Testis (tissue), 3 donors: ENCODE measurements around the gene AHDC1. TPM values are rescaled to one million over a fixed set of nuclear protein-coding genes. Genes with fewer than 3 reads are reported as not detected.
A peak's percentile ranks its signal among the peaks of the same experiment; 100 is the strongest.

Experiments used
- DNase-seq: peaks from one replicate; pipeline ENCODE4 v3.0.0-alpha.2; 2019
- H3K27ac ChIP-seq, 2 donors: fragments of 200-600 bp; sonication (generic); one replicate each; pipeline ENCODE4 v1.5.1; 2019
- H3K27me3 ChIP-seq: fragments of 200-600 bp; sonication (generic); one replicate; pipeline ENCODE4 v1.5.1; 2019
- H3K36me3 ChIP-seq: fragments of 200-600 bp; sonication (generic); one replicate; pipeline ENCODE4 v1.5.1; 2017; ENCODE audit warnings: low read depth; ENCODE audit errors: missing control alignments
- H3K4me1 ChIP-seq: fragments of 200-600 bp; sonication (generic); one replicate; pipeline ENCODE4 v1.5.1; 2019
- H3K4me3 ChIP-seq, 2 donors: fragments of 200-600 bp; sonication (generic); one replicate each; pipeline ENCODE4 v1.5.1; 2017 to 2019
- H3K9me3 ChIP-seq: fragments of 200-600 bp; sonication (generic); one replicate; pipeline ENCODE4 v1.5.1; 2017
- POLR2A ChIP-seq: fragments of 450-650 bp; IDR thresholded peaks from one replicate; pipeline ENCODE4 v1.6.1; 2017; ENCODE audit warnings: antibody characterized with exemption, mild to moderate bottlenecking, moderate library complexity
- WGBS, 2 donors: methylation state at CpG; one replicate each; pipeline ENCODE4 v1.1.5; 2018; 5-methylcytosine and 5-hydroxymethylcytosine counted together
- intact Hi-C: fragments of 100-400 bp; cut with DNase I; formaldehyde crosslinking; loops from one replicate; pipeline ENCODE4 v1.15.1; 2023; ENCODE audit warnings: low total_unique reads
- polyA plus RNA-seq: library from polyadenylated mRNA; stranded (reverse); fragments of 350-450 nt; fragmentation: Illumina TruSeq; extraction: RNeasy Lipid Tissue Mini Kit (QIAGEN cat#74804); gene quantifications from one replicate; pipeline ENCODE4 v1.2.3, GENCODE V29; 2014; ENCODE audit warnings: low read depth, low replicate concordance; ENCODE audit not compliant: insufficient read depth
- total RNA-seq, 2 donors: library from RNA; depleted of rRNA; stranded (reverse); fragments of >200 nt; gene quantifications; one replicate each; pipeline ENCODE4 v1.2.3, GENCODE V29; 2016
- TF ChIP-seq, protein P1 (sequence below), 3 experiments: fragments of 450-650 bp in 2 of 3; fragments of 200-600 bp in 1 of 3; sonication (generic) in 1 of 3; IDR thresholded peaks; one replicate each; pipeline ENCODE4 v1.5.1; 2016 to 2019; ENCODE audit warnings: antibody characterized with exemption in 3 of 3, mild to moderate bottlenecking in 2 of 3, moderate library complexity in 1 of 3

AHDC1 gene
- total and polyA plus RNA-seq, 3 donors from 2014 or later = 32.5 to 86.8 (median 73.7) TPM

DNA sequence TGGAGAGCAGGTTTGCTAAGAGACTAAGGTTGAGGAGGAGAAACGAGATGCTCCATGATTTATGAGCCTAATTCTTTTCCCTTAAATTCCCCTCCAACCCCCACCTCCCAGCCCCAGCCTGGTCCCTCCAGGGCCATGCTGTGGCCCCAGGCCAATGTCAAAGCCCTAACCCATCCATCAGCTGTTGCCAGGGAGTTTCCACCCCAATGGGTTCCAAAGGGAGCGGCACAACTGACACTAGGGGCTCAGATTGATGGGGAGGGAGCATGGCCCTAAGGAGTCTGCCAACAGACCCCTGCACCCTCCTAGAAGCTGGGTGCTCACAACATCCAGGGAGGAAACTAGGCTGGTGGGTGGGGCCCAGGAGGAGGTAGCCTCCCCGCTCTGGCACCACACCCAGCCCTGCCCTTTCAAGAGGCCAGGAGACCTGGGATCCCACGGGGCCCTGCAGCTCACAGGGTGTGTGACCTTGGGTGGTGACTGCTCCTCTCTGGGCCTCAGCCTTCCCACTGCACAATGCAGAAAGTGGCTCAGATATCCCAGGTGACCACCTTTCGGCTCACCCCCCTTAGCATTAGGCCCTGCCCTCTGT, 12.9 kb downstream of the AHDC1 start:
- Histone ChIP-seq H3K4me1 (peaks cover 86% of the 10 kb centered on the region), H3K9me3 (no peaks in the 10 kb centered on the region), H3K27ac (peak overlapping the region; percentile 77 to 78), H3K27me3 (no peaks in the 10 kb centered on the region), H3K36me3 (no peaks in the 10 kb centered on the region), H3K4me3 (no peak overlapping the region)
- no peak for DNase-seq
- WGBS, 2 donors = 39 to 50% methylated on average over 2 to 5 of the region's 5 CpGs
- TF ChIP-seq, protein P1, sequence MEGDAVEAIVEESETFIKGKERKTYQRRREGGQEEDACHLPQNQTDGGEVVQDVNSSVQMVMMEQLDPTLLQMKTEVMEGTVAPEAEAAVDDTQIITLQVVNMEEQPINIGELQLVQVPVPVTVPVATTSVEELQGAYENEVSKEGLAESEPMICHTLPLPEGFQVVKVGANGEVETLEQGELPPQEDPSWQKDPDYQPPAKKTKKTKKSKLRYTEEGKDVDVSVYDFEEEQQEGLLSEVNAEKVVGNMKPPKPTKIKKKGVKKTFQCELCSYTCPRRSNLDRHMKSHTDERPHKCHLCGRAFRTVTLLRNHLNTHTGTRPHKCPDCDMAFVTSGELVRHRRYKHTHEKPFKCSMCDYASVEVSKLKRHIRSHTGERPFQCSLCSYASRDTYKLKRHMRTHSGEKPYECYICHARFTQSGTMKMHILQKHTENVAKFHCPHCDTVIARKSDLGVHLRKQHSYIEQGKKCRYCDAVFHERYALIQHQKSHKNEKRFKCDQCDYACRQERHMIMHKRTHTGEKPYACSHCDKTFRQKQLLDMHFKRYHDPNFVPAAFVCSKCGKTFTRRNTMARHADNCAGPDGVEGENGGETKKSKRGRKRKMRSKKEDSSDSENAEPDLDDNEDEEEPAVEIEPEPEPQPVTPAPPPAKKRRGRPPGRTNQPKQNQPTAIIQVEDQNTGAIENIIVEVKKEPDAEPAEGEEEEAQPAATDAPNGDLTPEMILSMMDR (IDR thresholded peaks at IDR 0.05) = no peak
- TF ChIP-seq POLR2A = no peak
- intact Hi-C loops = no loop called here

DNA sequence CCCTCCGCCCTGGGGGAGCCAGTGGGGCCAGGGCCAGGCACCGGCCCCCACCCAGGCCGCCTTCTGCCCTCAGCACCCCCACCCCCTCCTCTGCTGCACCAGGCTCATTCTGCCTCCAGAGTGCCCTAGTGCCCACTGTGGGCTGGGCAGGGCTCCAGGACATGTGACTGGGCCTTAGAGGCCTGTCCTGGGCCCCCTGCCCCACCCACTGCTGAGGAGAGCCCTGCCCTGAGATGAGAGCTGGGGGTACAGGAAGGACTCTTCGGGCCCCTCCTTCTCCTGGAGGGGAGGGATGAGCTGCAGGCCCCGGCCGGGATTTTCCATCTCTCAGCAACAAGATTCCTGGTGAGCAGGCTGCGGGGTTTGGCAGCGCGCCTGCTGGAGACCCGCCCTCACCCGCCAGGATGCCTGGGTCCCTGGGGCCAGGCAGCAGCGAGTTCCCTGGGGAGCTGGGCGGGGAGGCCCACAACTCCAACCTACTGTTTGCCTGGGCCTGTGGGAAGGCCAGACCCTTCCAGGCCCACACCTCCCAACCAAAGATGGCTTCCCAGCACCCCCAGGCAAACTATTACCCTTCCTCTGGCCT, 14.0 kb downstream of the AHDC1 start:
- WGBS, 2 donors = 23% methylated on average over 11 of the region's 13 CpGs; no CpG with 5 or more reads in 1 of the 2 donors

DNA sequence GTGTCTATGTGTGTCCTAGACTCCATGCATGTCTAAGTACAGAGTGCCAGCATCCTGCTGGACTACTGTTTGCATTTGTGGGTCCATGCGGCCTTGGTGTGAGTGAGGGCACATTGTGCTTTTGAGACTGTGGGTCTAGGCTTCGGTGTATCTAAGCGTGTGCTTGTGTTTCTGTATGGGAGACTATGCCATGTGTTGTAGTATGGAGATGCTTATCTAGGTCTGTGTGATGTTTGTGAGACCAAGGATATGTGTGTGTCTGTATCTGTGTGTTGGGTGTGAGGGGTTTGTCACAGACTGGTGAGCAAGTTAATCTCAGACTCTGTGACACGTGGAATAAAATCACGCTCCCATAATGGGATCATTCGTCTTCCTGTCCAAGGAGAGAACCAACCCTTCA, 14.5 kb downstream of the AHDC1 start:
- Histone ChIP-seq H3K27me3 (no peaks in the 10 kb centered on the region), H3K36me3 (no peaks in the 10 kb centered on the region), H3K9me3 (no peaks in the 10 kb centered on the region), H3K4me3 (no peak overlapping the region), H3K4me1 (peaks cover 77% of the 10 kb centered on the region), H3K27ac (peak overlapping the region; percentile 77 to 78)
- intact Hi-C loops = no loop called here
- 54 to 72% methylated on average over 3 to 6 of the region's 6 CpGs for whole genome bisulfite sequencing, 2 donors
- no peak for DNase-seq
- no peak for TF ChIP-seq POLR2A
- TF ChIP-seq, protein P1 (IDR thresholded peaks at IDR 0.05) = no peak

More for the DNA sequence above, 14.0 kb downstream of the AHDC1 start:
- TF ChIP-seq, protein P1 (IDR thresholded peaks at IDR 0.05) = no peak
- TF ChIP-seq POLR2A = no peak
- peak overlapping the region; percentile 77 to 78 for H3K27ac ChIP-seq
- H3K4me3 ChIP-seq = no peak overlapping the region
- intact Hi-C loops = no loop called here
- H3K36me3 ChIP-seq = no peaks in the 10 kb centered on the region
- peaks cover 82% of the 10 kb centered on the region for H3K4me1 ChIP-seq
- DNase-seq = no peak
- no peaks in the 10 kb centered on the region for H3K27me3 ChIP-seq
- no peaks in the 10 kb centered on the region for H3K9me3 ChIP-seq

DNA sequence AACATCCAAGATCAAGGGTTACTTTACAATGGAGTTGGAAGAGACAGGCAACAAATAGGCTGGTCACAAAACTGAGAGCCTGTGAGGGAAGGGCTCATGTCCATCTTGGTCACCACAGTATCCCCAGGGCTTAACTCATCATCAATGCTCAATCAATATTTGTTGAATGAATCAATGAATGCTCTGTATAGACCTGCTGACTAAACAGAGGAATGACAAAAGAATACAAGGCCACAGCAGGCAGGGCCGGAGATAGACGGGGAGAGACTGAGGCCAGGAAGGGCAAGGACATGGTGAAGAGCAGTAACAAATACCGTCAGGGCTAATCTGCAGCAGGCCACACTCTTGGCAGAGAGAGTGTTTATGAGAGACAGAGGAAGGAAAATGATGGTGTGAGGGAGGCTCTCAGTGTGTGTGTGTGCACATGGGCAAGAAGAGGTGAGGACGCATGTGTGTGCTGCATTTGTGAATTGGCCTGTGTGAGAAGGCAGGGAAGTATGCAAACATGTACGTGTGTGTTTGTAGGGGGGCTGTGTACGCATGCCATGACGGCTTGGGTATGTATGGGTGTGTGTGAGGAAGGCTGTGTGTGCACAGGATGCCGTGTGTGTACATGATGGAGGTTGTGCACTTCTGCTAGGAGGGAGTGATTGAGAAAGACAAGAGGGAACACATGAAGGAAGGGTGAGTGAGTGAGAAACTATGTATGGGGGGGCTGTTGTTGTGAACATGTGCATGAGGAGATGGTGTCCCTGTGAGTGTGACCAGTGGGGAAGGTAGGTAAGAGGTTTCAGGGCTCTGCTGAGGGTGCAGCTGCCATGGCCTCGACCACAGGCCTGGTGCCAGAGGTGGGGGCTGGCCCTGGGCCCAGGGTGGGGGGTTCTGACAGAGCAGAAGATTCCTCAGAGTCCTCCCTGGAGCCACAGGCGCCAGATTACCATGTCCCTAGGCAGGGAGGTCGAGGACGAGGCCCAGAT, 15.4 kb downstream of the AHDC1 start:
- Histone ChIP-seq H3K4me3 (no peak overlapping the region), H3K36me3 (no peaks in the 10 kb centered on the region), H3K4me1 (peaks cover 75% of the 10 kb centered on the region), H3K9me3 (no peaks in the 10 kb centered on the region), H3K27ac (peak overlapping the region; percentile 44 to 77), H3K27me3 (no peaks in the 10 kb centered on the region)
- intact Hi-C loops = no loop called here
- TF ChIP-seq, protein P1 (IDR thresholded peaks at IDR 0.05) = no peak
- TF ChIP-seq POLR2A = no peak
- 32% methylated on average over 9 to 12 of the region's 12 CpGs for WGBS, 2 donors
- DNase-seq = peak; percentile 71
